GM10248 (cell line): ENCODE measurements around the gene LSM2.

Source experiments
- CTCF ChIA-PET: fragments of 300-600 bp; sonication (Branson Sonifier 250); formaldehyde crosslinking; extraction: SDS; loops from one replicate; lab custom pipeline; 2021; ENCODE audit warnings: antibody characterized with exemption; lab: Yijun Ruan, JAX
- POLR2A ChIA-PET: fragments of 350-650 bp; sonication (Branson Sonifier 250); formaldehyde crosslinking; extraction: SDS; loops from one replicate; lab custom pipeline; 2020; ENCODE audit warnings: antibody characterized with exemption; lab: Yijun Ruan, JAX
- DNase-seq: peaks from one replicate; pipeline ENCODE4 v3.0.0; 2012; ENCODE audit errors: extremely low spot score
- TF ChIP-seq, protein P1 (sequence below): IDR thresholded peaks from 2 replicates; pipeline ENCODE4 v1.5.1; 2012; ENCODE audit warnings: mild to moderate bottlenecking, low read depth; ENCODE audit errors: extremely low read depth, missing control alignments, control extremely low read depth

Gene LSM2

DNA sequence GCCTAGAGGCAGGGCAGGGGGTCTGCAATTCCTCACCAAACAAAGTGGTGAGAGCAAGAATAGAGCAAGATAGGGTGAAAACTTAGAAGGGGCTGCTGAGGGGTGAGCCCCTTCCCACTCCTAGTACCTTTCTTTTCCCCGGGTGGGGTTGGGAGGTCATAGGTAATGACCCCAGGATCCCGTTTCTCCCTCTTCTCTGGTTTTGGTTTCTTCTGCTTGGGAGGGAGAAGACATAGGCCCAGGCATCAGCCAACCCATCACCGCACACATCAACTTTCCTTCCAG is 14.7 kb downstream of the LSM2 start:
- POLR2A ChIA-PET, result interaction anchor here (1.2 kb wide), 1 partner anchor 15 kb away, joined by 3 read pairs; the partner anchor contains the start of gene LSM2
- TF ChIP-seq, protein P1, sequence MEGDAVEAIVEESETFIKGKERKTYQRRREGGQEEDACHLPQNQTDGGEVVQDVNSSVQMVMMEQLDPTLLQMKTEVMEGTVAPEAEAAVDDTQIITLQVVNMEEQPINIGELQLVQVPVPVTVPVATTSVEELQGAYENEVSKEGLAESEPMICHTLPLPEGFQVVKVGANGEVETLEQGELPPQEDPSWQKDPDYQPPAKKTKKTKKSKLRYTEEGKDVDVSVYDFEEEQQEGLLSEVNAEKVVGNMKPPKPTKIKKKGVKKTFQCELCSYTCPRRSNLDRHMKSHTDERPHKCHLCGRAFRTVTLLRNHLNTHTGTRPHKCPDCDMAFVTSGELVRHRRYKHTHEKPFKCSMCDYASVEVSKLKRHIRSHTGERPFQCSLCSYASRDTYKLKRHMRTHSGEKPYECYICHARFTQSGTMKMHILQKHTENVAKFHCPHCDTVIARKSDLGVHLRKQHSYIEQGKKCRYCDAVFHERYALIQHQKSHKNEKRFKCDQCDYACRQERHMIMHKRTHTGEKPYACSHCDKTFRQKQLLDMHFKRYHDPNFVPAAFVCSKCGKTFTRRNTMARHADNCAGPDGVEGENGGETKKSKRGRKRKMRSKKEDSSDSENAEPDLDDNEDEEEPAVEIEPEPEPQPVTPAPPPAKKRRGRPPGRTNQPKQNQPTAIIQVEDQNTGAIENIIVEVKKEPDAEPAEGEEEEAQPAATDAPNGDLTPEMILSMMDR, result no peak
- DNase-seq, result no peak
- CTCF ChIA-PET, result interaction anchor here (0.7 to 1.9 kb wide), 7 partner anchors 15 to 108 kb away, joined by 3 to 10 read pairs (median 4); partner anchors contain the start of genes LSM2 and MSH5

DNA sequence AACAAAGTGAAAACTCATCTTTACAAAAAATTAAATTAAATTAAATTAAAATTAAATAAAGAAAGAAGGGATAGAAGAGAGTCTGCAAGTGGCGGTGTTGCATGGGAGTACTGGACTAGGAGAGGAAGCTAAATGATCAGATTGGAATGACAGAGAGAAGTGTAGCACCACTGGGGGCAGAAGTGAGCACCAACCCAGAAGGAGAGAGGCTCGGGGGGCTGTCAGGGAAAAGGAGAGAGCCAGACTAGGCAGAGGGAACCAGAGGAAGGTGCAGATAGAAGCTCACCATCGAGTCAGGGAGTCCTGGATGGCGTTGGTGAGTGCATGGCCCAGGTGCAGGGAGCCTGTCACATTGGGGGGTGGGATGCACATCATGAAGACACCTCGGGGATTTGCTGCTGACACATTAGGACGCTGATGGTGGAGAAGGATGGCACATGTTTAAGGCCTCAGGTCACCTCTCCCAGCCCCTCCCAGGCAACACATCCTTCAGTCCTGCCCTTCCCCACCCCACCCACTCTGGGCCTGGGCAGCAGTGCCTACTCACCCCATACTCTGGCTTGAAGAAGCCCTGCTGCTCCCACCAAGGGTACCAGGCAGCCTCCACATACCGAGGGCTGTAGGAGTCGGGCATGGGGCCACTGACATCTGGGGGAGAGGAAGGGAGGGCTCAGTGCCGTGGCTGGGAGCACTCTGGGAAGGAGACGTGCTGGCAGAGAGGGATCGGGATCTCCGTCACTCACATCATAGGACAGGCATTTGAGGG is 15.3 kb downstream of the LSM2 start:
- POLR2A ChIA-PET, result interaction anchor here (1.2 kb wide), 1 partner anchor 15 kb away, joined by 3 read pairs; the partner anchor contains the start of gene LSM2
- DNase-seq, result peak; percentile 53
- TF ChIP-seq, protein P1, result peak; percentile 60
- CTCF ChIA-PET, result interaction anchor here (0.6 to 1.9 kb wide), 20 partner anchors 10 to 107 kb away, joined by 3 to 12 read pairs (median 4); partner anchors contain the start of genes DDAH2, LSM2, MSH5 and VWA7

DNA sequence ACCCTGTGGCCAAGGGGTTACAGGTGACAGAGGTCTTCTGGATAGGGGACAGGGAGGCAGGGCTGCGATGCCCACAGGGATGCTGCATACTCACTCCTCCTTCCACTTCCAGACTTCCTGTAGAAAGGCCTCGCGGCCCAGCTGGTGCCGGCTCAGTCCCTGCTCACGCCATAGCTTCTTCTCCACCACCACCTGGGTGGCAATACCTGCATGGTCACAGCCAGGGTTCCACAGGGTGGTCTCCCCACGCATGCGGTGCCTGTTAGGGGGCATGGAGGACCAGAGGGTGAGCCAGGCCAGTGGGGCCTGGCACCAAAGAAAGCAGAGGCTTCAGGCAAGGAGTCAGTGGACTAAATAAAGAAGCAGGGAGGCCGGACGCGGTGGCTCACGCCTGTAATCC is 21.3 kb downstream of the LSM2 start:
- POLR2A ChIA-PET, result no interaction called here
- CTCF ChIA-PET, result interaction anchor here (1.0 to 7.2 kb wide), 6 partner anchors 8 to 44 kb away, joined by 3 to 41 read pairs (median 5); partner anchors contain the start of gene VWA7
- no peak for DNase-seq
- TF ChIP-seq, protein P1, result no peak

DNA sequence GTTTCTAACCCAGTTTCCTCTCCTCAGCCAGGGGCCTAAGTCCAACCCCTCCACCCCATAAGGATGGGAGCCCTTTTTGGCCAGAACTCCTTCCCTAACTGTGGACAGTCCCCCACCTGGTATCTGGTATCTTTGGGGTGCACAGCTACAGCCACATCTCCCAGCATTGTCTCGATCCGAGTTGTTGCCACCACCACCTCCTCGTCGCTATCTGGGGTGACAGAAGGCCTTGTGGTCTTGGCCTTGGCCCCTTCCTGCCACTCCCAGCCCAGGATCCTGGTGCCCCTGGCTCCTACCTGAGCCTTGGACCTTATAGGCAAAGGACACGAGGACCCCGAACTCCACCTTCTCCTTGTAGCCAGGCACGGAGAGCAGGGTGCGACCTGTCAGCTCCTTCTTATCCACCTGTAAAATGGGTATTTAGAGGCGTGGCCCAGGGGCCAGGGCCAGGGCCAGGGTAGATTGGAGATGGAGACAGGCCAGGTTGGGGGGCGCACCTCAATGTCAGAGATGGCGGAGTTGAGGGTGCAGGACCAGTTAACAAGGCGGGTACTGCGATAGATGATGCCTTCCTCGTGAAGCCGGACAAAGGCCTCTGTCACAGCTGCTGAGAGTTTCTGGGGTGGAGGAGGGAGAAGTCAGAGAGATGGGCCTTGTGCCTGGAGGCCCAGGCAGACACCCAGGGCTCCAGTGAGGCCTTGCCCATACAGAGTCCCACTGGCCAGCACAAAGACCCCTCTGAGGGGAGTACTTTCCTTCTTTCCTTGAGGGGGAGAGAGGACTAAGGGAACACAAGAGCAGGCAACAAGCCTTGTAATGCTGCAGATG is 22.5 kb downstream of the LSM2 start:
- TF ChIP-seq, protein P1, result no peak
- CTCF ChIA-PET, result interaction anchor here (1.3 to 7.2 kb wide), 3 partner anchors 10 to 15 kb away, joined by 4 to 41 read pairs (median 10); no protein-coding TSS in a partner anchor
- no peak for DNase-seq
- POLR2A ChIA-PET, result no interaction called here

DNA sequence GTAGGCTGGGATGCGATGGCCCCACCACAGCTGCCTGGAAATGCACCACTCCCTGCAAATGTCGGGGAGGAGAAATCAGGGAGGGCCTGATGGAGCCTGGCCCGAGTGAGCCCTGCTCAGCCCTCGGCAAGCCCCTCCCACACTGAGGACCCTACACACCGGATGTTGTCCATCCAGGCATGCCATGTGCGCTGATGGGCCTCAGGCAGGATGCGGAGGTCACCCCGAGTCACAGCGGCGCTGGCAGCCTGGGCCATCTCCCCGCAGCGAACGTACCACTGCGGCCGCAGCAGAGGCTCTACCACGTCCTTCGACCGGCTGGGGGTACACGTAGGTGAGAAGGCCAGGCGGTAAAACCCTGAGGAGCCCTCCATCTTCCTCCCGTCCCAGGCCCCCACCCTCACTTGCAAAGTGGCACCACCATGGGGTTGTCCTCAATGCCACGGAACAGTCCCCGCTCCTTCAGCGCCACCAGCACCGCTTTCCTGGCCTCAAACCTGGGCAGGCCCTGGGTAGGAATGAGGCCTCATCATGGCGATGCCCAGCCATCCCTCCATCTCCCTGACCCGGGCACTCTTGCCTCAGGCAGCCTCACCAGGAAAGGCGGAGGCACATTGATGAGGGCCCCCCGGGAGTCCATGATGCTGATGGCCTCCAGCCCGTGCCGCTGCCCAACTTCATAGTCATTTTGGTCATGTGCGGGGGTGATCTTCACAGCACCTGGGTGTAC is 24.5 kb downstream of the LSM2 start:
- POLR2A ChIA-PET, result no interaction called here
- TF ChIP-seq, protein P1, result no peak
- DNase-seq, result no peak
- CTCF ChIA-PET, result interaction anchor here (1.9 to 7.2 kb wide), 4 partner anchors 8 to 13 kb away, joined by 9 to 41 read pairs (median 20); no protein-coding TSS in a partner anchor
